ENCODE results near the gene HOXD12.

HOXD12 gene

GRCh38 chr2:176121190-176122051 is 21.8 kb downstream of the HOXD12 start:
- H3K4me3 ChIP-seq (ENCODE audit: low read depth, low read length), result no peak overlapping the region
- DNase-seq (ENCODE audit: low read depth), result no peak
- no peak for TF ChIP-seq CTCF (IDR thresholded peaks at IDR 0.05; ENCODE audit: low read depth, low read length)
- no peak for TF ChIP-seq MYC (IDR thresholded peaks at IDR 0.05; ENCODE audit: low read depth, low read length)
- no peak for TF ChIP-seq POLR2A (IDR thresholded peaks at IDR 0.05; ENCODE audit: extremely low read depth, insufficient read length)
- TF ChIP-seq MAX (IDR thresholded peaks at IDR 0.05; ENCODE audit: low read depth, low read length), result no peak

GRCh38 chr2:176122052-176122682 is 22.6 kb downstream of the HOXD12 start:
- no peak overlapping the region for H3K4me3 ChIP-seq (ENCODE audit: low read depth, low read length)
- DNase-seq (ENCODE audit: low read depth), result no peak
- TF ChIP-seq POLR2A (IDR thresholded peaks at IDR 0.05; ENCODE audit: extremely low read depth, insufficient read length) (no peak), CTCF (IDR thresholded peaks at IDR 0.05; ENCODE audit: low read depth, low read length) (no peak), MAX (IDR thresholded peaks at IDR 0.05; ENCODE audit: low read depth, low read length) (no peak), MYC (IDR thresholded peaks at IDR 0.05; ENCODE audit: low read depth, low read length) (no peak)

GRCh38 chr2:176122683-176123410 is 23.3 kb downstream of the HOXD12 start, which contains the start of gene HOXD9:
TSS of gene HOXD9 (plus strand) at chr2:176122719. CDS start at chr2:176122769, 50 bp downstream.
- TF ChIP-seq POLR2A (IDR thresholded peaks at IDR 0.05; ENCODE audit: extremely low read depth, insufficient read length) (no peak), MYC (IDR thresholded peaks at IDR 0.05; ENCODE audit: low read depth, low read length) (no peak)
- no peak for DNase-seq (ENCODE audit: low read depth)
- no peak within 1 kb of the TSS for H3K4me3 ChIP-seq (ENCODE audit: low read depth, low read length)

GRCh38 chr2:176123411-176124109 is 24.0 kb downstream of the HOXD12 start:
- no peak overlapping the region for H3K4me3 ChIP-seq (ENCODE audit: low read depth, low read length)
- TF ChIP-seq MAX (IDR thresholded peaks at IDR 0.05; ENCODE audit: low read depth, low read length) (no peak), POLR2A (IDR thresholded peaks at IDR 0.05; ENCODE audit: extremely low read depth, insufficient read length) (no peak), MYC (IDR thresholded peaks at IDR 0.05; ENCODE audit: low read depth, low read length) (no peak), CTCF (IDR thresholded peaks at IDR 0.05; ENCODE audit: low read depth, low read length) (no peak)
- DNase-seq (ENCODE audit: low read depth), result no peak

- H3K4me3 ChIP-seq (ENCODE audit: low read depth, low read length), result no peak overlapping the region
- TF ChIP-seq CTCF (IDR thresholded peaks at IDR 0.05; ENCODE audit: low read depth, low read length) (no peak), POLR2A (IDR thresholded peaks at IDR 0.05; ENCODE audit: extremely low read depth, insufficient read length) (no peak), MAX (IDR thresholded peaks at IDR 0.05; ENCODE audit: low read depth, low read length) (no peak), MYC (IDR thresholded peaks at IDR 0.05; ENCODE audit: low read depth, low read length) (no peak)
- DNase-seq (ENCODE audit: low read depth), result no peak
These were observed 24.7 kb downstream of the HOXD12 start for GRCh38 chr2:176124110-176124946.
